Urinary bladder (tissue), 4 donors: Measurements from ENCODE around the gene IQSEC2. TPM values are rescaled to one million over a fixed set of nuclear protein-coding genes. Genes with fewer than 3 reads are reported as not detected.

Experiments used
- DNase-seq: peaks from one replicate; pipeline ENCODE4 v3.0.0-alpha.2; 2015; ENCODE audit errors: extremely low spot score
- H3K27ac ChIP-seq: one replicate; pipeline ENCODE4 v1.5.1; 2013; ENCODE audit warnings: low read depth, mild to moderate bottlenecking, moderate library complexity
- H3K36me3 ChIP-seq: one replicate; pipeline ENCODE4 v1.6.1; 2013; ENCODE audit warnings: mild to moderate bottlenecking, moderate library complexity; ENCODE audit not compliant: insufficient read depth
- H3K4me1 ChIP-seq: one replicate; pipeline ENCODE4 v1.6.1; 2013; ENCODE audit warnings: mild to moderate bottlenecking, moderate library complexity; ENCODE audit not compliant: insufficient read depth
- H3K4me3 ChIP-seq: one replicate; pipeline ENCODE4 v1.5.1; 2013; ENCODE audit warnings: low read depth, low read length
- WGBS: extraction: QIAGEN DNeasy Blood & Tissue Kit; methylation state at CpG from one replicate; pipeline ENCODE4 v1.1.7; 2013; 5-methylcytosine and 5-hydroxymethylcytosine counted together
- polyA plus RNA-seq: library from polyadenylated mRNA; stranded (reverse); fragments of 200-250 nt; gene quantifications from one replicate; pipeline ENCODE4 v1.2.3, GENCODE V29; 2013
- total RNA-seq: library from RNA; depleted of rRNA; stranded (reverse); fragments of >200 nt; gene quantifications from one replicate; pipeline ENCODE4 v1.2.3, GENCODE V29; 2014
- donor health status: healthy with polysubstance abuse.
- donor health status: healthy.

IQSEC2 gene
- 6.6 TPM for total RNA-seq
- 15.7 TPM for polyA plus RNA-seq

GRCh38 chrX:53281321-53281822 is at the start of gene IQSEC2:
TSS of gene IQSEC2 (minus strand) at chrX:53281584.
- Histone ChIP-seq H3K4me3 (peak within 1 kb of the TSS; percentile 37), H3K36me3 (no peaks in the 10 kb centered on the region), H3K4me1 (no peaks in the 10 kb centered on the region), H3K27ac (peak within 1 kb of the TSS; percentile 48)
- peak; percentile 46 for DNase-seq
- 4% methylated on average over 9 of the region's 9 CpGs for WGBS

GRCh38 chrX:53330331-53330730 is 48.9 kb upstream of the IQSEC2 start:
- 81% methylated on average over 10 of the region's 10 CpGs for WGBS
- DNase-seq, result no peak
- H3K4me3 ChIP-seq, result no peak overlapping the region

GRCh38 chrX:53324803-53325202 is 43.4 kb upstream of the IQSEC2 start:
- Histone ChIP-seq H3K4me3 (no peak overlapping the region), H3K36me3 (no peaks in the 10 kb centered on the region), H3K4me1 (no peaks in the 10 kb centered on the region), H3K27ac (no peak overlapping the region)
- no peak for DNase-seq
- WGBS, result 100% methylated on average over 1 of the region's 1 CpG

More at GRCh38 chrX:53330331-53330730, 48.9 kb upstream of the IQSEC2 start:
- H3K27ac ChIP-seq, result no peak overlapping the region
- no peaks in the 10 kb centered on the region for H3K4me1 ChIP-seq
- H3K36me3 ChIP-seq, result no peaks in the 10 kb centered on the region

GRCh38 chrX:53324085-53324484 is 42.7 kb upstream of the IQSEC2 start:
- 93% methylated on average over 2 of the region's 2 CpGs for WGBS
- no peak for DNase-seq
- Histone ChIP-seq H3K36me3 (no peaks in the 10 kb centered on the region), H3K27ac (no peak overlapping the region), H3K4me1 (no peaks in the 10 kb centered on the region), H3K4me3 (no peak overlapping the region)

- no peak overlapping the region for H3K27ac ChIP-seq
- H3K4me3 ChIP-seq, result no peak overlapping the region
- H3K36me3 ChIP-seq, result no peaks in the 10 kb centered on the region
- 47% methylated on average over 5 of the region's 5 CpGs for WGBS
- H3K4me1 ChIP-seq, result no peaks in the 10 kb centered on the region
- no peak for DNase-seq
Observed at GRCh38 chrX:53323196-53323595, 41.8 kb upstream of the IQSEC2 start.

GRCh38 chrX:53321943-53322497 is 40.6 kb upstream of the IQSEC2 start:
- H3K4me1 ChIP-seq, result no peaks in the 10 kb centered on the region
- no peak overlapping the region for H3K27ac ChIP-seq
- no peak overlapping the region for H3K4me3 ChIP-seq
- WGBS, result 18% methylated on average over 6 of the region's 6 CpGs
- no peaks in the 10 kb centered on the region for H3K36me3 ChIP-seq
- no peak for DNase-seq

GRCh38 chrX:53321230-53321942 is 40.0 kb upstream of the IQSEC2 start:
- peak overlapping the region; percentile 67 for H3K4me3 ChIP-seq
- H3K27ac ChIP-seq, result no peak overlapping the region
- no peak for DNase-seq
- under 1% methylated on average over 24 of the region's 56 CpGs for WGBS
- no peaks in the 10 kb centered on the region for H3K36me3 ChIP-seq
- H3K4me1 ChIP-seq, result no peaks in the 10 kb centered on the region

GRCh38 chrX:53320543-53321229 is 39.3 kb upstream of the IQSEC2 start:
- DNase-seq, result no peak
- Histone ChIP-seq H3K36me3 (no peaks in the 10 kb centered on the region), H3K27ac (no peak overlapping the region)

GRCh38 chrX:53319614-53320542 is 38.5 kb upstream of the IQSEC2 start:
- Histone ChIP-seq H3K4me1 (no peaks in the 10 kb centered on the region), H3K27ac (no peak overlapping the region), H3K36me3 (no peaks in the 10 kb centered on the region), H3K4me3 (peak overlapping the region; percentile 67)
- DNase-seq, result no peak
- WGBS, result under 1% methylated on average over 32 of the region's 32 CpGs

More at GRCh38 chrX:53320543-53321229, 39.3 kb upstream of the IQSEC2 start:
- WGBS, result 0% methylated on average over 72 of the region's 75 CpGs
- Histone ChIP-seq H3K4me1 (no peaks in the 10 kb centered on the region), H3K4me3 (peak overlapping the region; percentile 67)

GRCh38 chrX:53318766-53319353 is 37.5 kb upstream of the IQSEC2 start:
- no peak overlapping the region for H3K4me3 ChIP-seq

GRCh38 chrX:53317365-53318069 is 36.1 kb upstream of the IQSEC2 start:
- no peak overlapping the region for H3K27ac ChIP-seq
- 6% methylated on average over 10 of the region's 10 CpGs for whole genome bisulfite sequencing
- no peak for DNase-seq

More at GRCh38 chrX:53318766-53319353, 37.5 kb upstream of the IQSEC2 start:
- WGBS, result 79% methylated on average over 10 of the region's 10 CpGs
- no peak for DNase-seq
- H3K36me3 ChIP-seq, result no peaks in the 10 kb centered on the region
- no peaks in the 10 kb centered on the region for H3K4me1 ChIP-seq
- H3K27ac ChIP-seq, result no peak overlapping the region

GRCh38 chrX:53316860-53317237 is 35.5 kb upstream of the IQSEC2 start:
- 53% methylated on average over 6 of the region's 6 CpGs for WGBS
- no peak overlapping the region for H3K4me3 ChIP-seq
- H3K36me3 ChIP-seq, result no peaks in the 10 kb centered on the region
- H3K27ac ChIP-seq, result no peak overlapping the region
- DNase-seq, result no peak
- H3K4me1 ChIP-seq, result no peaks in the 10 kb centered on the region

More at GRCh38 chrX:53317365-53318069, 36.1 kb upstream of the IQSEC2 start:
- no peak overlapping the region for H3K4me3 ChIP-seq
- H3K4me1 ChIP-seq, result no peaks in the 10 kb centered on the region
- no peaks in the 10 kb centered on the region for H3K36me3 ChIP-seq
